ENCODE results near the gene PSD. TPM values are rescaled to one million over a fixed set of nuclear protein-coding genes. Genes with fewer than 3 reads are reported as not detected.

PSD gene
- polyA plus RNA-seq, 1 donor from 2014 or later: 68.8 TPM

- no peak overlapping the region for H3K4me3 ChIP-seq (ENCODE audit: low read length)
- H3K36me3 ChIP-seq (ENCODE audit: insufficient read depth, low read length): no peaks in the 10 kb centered on the region
- H3K27ac ChIP-seq (ENCODE audit: low read length): no peak overlapping the region
- no peaks in the 10 kb centered on the region for H3F3A ChIP-seq (ENCODE audit: insufficient read depth, low read length, poor library complexity, severe bottlenecking)
- H3K27me3 ChIP-seq (ENCODE audit: insufficient read depth, low read depth, low read length): peaks cover 32% of the 10 kb centered on the region
- H3K9me2 ChIP-seq (ENCODE audit: insufficient read depth, low read length): no peaks in the 10 kb centered on the region
- no peaks in the 10 kb centered on the region for H3K79me2 ChIP-seq (replicated peaks; ENCODE audit: insufficient read depth, low read length)
- TF ChIP-seq MXI1 (conservative IDR thresholded peaks at IDR 0.05; ENCODE audit: poor library complexity, severe bottlenecking): no peak
- H2AFZ ChIP-seq (ENCODE audit: low read depth, low read length): no peak overlapping the region
- H3K9ac ChIP-seq (ENCODE audit: low read length): no peak overlapping the region
- H4K20me1 ChIP-seq (ENCODE audit: insufficient read depth): no peaks in the 10 kb centered on the region
- no peaks in the 10 kb centered on the region for H3K9me3 ChIP-seq (ENCODE audit: low read length)
- no peak overlapping the region for H3K4me2 ChIP-seq (ENCODE audit: low read length)
Measured at GRCh38 chr10:102396730-102397151, 21.8 kb downstream of the PSD start.

GRCh38 chr10:102396317-102396650 is 22.3 kb downstream of the PSD start:
- no peak overlapping the region for H3K27ac ChIP-seq (ENCODE audit: low read length)
- no peaks in the 10 kb centered on the region for H3K9me3 ChIP-seq (ENCODE audit: low read length)
- no peaks in the 10 kb centered on the region for H3F3A ChIP-seq (ENCODE audit: insufficient read depth, low read length, poor library complexity, severe bottlenecking)
- no peaks in the 10 kb centered on the region for H4K20me1 ChIP-seq (ENCODE audit: insufficient read depth)
- TF ChIP-seq POLR2AphosphoS5 (IDR thresholded peaks at IDR 0.05) (no peak), EZH2 (IDR thresholded peaks at IDR 0.05; ENCODE audit: borderline replicate concordance, insufficient read depth, low read length, poor library complexity, severe bottlenecking) (no peak), RAD21 (conservative IDR thresholded peaks at IDR 0.05) (no peak), EP300 (conservative IDR thresholded peaks at IDR 0.05; ENCODE audit: poor library complexity, severe bottlenecking) (no peak), MXI1 (conservative IDR thresholded peaks at IDR 0.05; ENCODE audit: poor library complexity, severe bottlenecking) (no peak), TAF1 (IDR thresholded peaks at IDR 0.05; ENCODE audit: low read depth) (no peak), SMC3 (conservative IDR thresholded peaks at IDR 0.05; ENCODE audit: poor library complexity) (no peak)
- TF ChIP-seq, protein P1, sequence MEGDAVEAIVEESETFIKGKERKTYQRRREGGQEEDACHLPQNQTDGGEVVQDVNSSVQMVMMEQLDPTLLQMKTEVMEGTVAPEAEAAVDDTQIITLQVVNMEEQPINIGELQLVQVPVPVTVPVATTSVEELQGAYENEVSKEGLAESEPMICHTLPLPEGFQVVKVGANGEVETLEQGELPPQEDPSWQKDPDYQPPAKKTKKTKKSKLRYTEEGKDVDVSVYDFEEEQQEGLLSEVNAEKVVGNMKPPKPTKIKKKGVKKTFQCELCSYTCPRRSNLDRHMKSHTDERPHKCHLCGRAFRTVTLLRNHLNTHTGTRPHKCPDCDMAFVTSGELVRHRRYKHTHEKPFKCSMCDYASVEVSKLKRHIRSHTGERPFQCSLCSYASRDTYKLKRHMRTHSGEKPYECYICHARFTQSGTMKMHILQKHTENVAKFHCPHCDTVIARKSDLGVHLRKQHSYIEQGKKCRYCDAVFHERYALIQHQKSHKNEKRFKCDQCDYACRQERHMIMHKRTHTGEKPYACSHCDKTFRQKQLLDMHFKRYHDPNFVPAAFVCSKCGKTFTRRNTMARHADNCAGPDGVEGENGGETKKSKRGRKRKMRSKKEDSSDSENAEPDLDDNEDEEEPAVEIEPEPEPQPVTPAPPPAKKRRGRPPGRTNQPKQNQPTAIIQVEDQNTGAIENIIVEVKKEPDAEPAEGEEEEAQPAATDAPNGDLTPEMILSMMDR (IDR thresholded peaks at IDR 0.05; ENCODE audit: poor library complexity, severe bottlenecking): no peak
- TF ChIP-seq, protein P2, sequence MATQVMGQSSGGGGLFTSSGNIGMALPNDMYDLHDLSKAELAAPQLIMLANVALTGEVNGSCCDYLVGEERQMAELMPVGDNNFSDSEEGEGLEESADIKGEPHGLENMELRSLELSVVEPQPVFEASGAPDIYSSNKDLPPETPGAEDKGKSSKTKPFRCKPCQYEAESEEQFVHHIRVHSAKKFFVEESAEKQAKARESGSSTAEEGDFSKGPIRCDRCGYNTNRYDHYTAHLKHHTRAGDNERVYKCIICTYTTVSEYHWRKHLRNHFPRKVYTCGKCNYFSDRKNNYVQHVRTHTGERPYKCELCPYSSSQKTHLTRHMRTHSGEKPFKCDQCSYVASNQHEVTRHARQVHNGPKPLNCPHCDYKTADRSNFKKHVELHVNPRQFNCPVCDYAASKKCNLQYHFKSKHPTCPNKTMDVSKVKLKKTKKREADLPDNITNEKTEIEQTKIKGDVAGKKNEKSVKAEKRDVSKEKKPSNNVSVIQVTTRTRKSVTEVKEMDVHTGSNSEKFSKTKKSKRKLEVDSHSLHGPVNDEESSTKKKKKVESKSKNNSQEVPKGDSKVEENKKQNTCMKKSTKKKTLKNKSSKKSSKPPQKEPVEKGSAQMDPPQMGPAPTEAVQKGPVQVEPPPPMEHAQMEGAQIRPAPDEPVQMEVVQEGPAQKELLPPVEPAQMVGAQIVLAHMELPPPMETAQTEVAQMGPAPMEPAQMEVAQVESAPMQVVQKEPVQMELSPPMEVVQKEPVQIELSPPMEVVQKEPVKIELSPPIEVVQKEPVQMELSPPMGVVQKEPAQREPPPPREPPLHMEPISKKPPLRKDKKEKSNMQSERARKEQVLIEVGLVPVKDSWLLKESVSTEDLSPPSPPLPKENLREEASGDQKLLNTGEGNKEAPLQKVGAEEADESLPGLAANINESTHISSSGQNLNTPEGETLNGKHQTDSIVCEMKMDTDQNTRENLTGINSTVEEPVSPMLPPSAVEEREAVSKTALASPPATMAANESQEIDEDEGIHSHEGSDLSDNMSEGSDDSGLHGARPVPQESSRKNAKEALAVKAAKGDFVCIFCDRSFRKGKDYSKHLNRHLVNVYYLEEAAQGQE (IDR thresholded peaks at IDR 0.05; ENCODE audit: borderline replicate concordance): no peak
- H3K36me3 ChIP-seq (ENCODE audit: insufficient read depth, low read length): no peaks in the 10 kb centered on the region
- no peaks in the 10 kb centered on the region for H3K79me2 ChIP-seq (replicated peaks; ENCODE audit: insufficient read depth, low read length)
- H3K4me3 ChIP-seq (ENCODE audit: low read length): no peak overlapping the region
- H3K9ac ChIP-seq (ENCODE audit: low read length): no peak overlapping the region
- no peak overlapping the region for H3K4me2 ChIP-seq (ENCODE audit: low read length)
- H2AFZ ChIP-seq (ENCODE audit: low read depth, low read length): no peak overlapping the region
- H3K9me2 ChIP-seq (ENCODE audit: insufficient read depth, low read length): no peaks in the 10 kb centered on the region
- H3K27me3 ChIP-seq (ENCODE audit: insufficient read depth, low read depth, low read length): peaks cover 32% of the 10 kb centered on the region
